ENCODE measurements around the gene ARID1A.

The ARID1A gene

GRCh38 chr1:26811708-26812107, 115.9 kb downstream of the ARID1A start:
- no peak overlapping the region for H3K27ac ChIP-seq (ENCODE audit: low read length)
- TF ChIP-seq CTCF (IDR thresholded peaks at IDR 0.05; ENCODE audit: borderline replicate concordance, extremely low read depth, low read length, poor library complexity, severe bottlenecking) (no peak), EZH2 (IDR thresholded peaks at IDR 0.05; ENCODE audit: borderline replicate concordance, low read depth, low read length, severe bottlenecking) (no peak)
- no peak overlapping the region for H3K9ac ChIP-seq (ENCODE audit: low read depth, low read length)
- no peaks in the 10 kb centered on the region for H3K4me1 ChIP-seq (ENCODE audit: insufficient read depth, low read length)
- no peak overlapping the region for H3K4me3 ChIP-seq (ENCODE audit: low read depth in 1 of 2, low read length in 2 of 2)
- H2AFZ ChIP-seq (ENCODE audit: low read depth, low read length) = no peak overlapping the region
- DNase-seq (no peak), ATAC-seq (ENCODE audit: insufficient read depth, low read depth) (no peak)
- H4K20me1 ChIP-seq (ENCODE audit: insufficient read depth, low read length) = no peaks in the 10 kb centered on the region
- no peaks in the 10 kb centered on the region for H3K79me2 ChIP-seq (ENCODE audit: insufficient read depth, low read length)
- H3K9me3 ChIP-seq (ENCODE audit: insufficient read depth, low read length, severe bottlenecking) = no peaks in the 10 kb centered on the region
- no peaks in the 10 kb centered on the region for H3K27me3 ChIP-seq (ENCODE audit: insufficient read depth, low read length, poor library complexity)
- no peak overlapping the region for H3K4me2 ChIP-seq (ENCODE audit: insufficient read depth, low read length)
- H3K36me3 ChIP-seq (ENCODE audit: insufficient read depth, low read length) = no peaks in the 10 kb centered on the region

DNA sequence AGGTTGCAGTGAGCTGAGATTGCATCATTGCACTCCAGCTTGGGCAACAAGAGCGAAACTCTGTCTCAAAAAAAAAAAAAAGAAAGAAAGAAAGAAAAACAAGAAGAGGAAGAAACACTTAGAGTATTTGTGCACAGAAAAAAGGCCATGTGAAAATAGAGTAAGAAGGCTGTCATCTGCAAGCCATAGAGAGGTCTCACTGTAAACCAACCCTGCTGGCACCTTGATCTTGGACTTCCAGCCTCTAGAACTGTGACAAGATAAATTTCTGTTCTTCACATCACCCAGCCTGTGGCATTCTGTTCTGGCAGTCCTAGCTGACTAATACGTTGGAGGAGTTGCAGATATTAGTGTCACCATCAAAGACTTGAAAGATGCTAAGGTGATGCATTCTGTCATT, 118.6 kb downstream of the ARID1A start:
- no peaks in the 10 kb centered on the region for H3K4me1 ChIP-seq (ENCODE audit: insufficient read depth, low read length)
- no peak for DNase-seq
- no peak overlapping the region for H3K27ac ChIP-seq (ENCODE audit: low read length)
- no peak overlapping the region for H3K4me3 ChIP-seq (ENCODE audit: low read depth in 1 of 2, low read length in 2 of 2)
- no peak overlapping the region for H2AFZ ChIP-seq (ENCODE audit: low read depth, low read length)
- H3K4me2 ChIP-seq (ENCODE audit: insufficient read depth, low read length) = no peak overlapping the region
- no peaks in the 10 kb centered on the region for H3K79me2 ChIP-seq (ENCODE audit: insufficient read depth, low read length)
- TF ChIP-seq EZH2 (IDR thresholded peaks at IDR 0.05; ENCODE audit: borderline replicate concordance, low read depth, low read length, severe bottlenecking) = no peak
- no peak for TF ChIP-seq CTCF (IDR thresholded peaks at IDR 0.05; ENCODE audit: borderline replicate concordance, extremely low read depth, low read length, poor library complexity, severe bottlenecking)
- H3K36me3 ChIP-seq (ENCODE audit: insufficient read depth, low read length) = no peaks in the 10 kb centered on the region
- no peaks in the 10 kb centered on the region for H3K9me3 ChIP-seq (ENCODE audit: insufficient read depth, low read length, severe bottlenecking)
- H3K9ac ChIP-seq (ENCODE audit: low read depth, low read length) = no peak overlapping the region
- H4K20me1 ChIP-seq (ENCODE audit: insufficient read depth, low read length) = no peaks in the 10 kb centered on the region
- ATAC-seq (ENCODE audit: insufficient read depth, low read depth) = no peak
- no peaks in the 10 kb centered on the region for H3K27me3 ChIP-seq (ENCODE audit: insufficient read depth, low read length, poor library complexity)

GRCh38 chr1:26814893-26815292, 119.1 kb downstream of the ARID1A start:
- ATAC-seq (ENCODE audit: insufficient read depth, low read depth) = no peak
- Histone ChIP-seq H3K4me3 (ENCODE audit: low read depth in 1 of 2, low read length in 2 of 2) (no peak overlapping the region), H3K79me2 (ENCODE audit: insufficient read depth, low read length) (no peaks in the 10 kb centered on the region), H3K4me2 (ENCODE audit: insufficient read depth, low read length) (no peak overlapping the region), H3K9ac (ENCODE audit: low read depth, low read length) (no peak overlapping the region), H4K20me1 (ENCODE audit: insufficient read depth, low read length) (no peaks in the 10 kb centered on the region), H3K27ac (ENCODE audit: low read length) (no peak overlapping the region), H3K4me1 (ENCODE audit: insufficient read depth, low read length) (no peaks in the 10 kb centered on the region), H2AFZ (ENCODE audit: low read depth, low read length) (no peak overlapping the region), H3K27me3 (ENCODE audit: insufficient read depth, low read length, poor library complexity) (no peaks in the 10 kb centered on the region), H3K9me3 (ENCODE audit: insufficient read depth, low read length, severe bottlenecking) (no peaks in the 10 kb centered on the region), H3K36me3 (ENCODE audit: insufficient read depth, low read length) (no peaks in the 10 kb centered on the region)
- TF ChIP-seq EZH2 (IDR thresholded peaks at IDR 0.05; ENCODE audit: borderline replicate concordance, low read depth, low read length, severe bottlenecking) = no peak
- TF ChIP-seq CTCF (IDR thresholded peaks at IDR 0.05; ENCODE audit: borderline replicate concordance, extremely low read depth, low read length, poor library complexity, severe bottlenecking) = no peak
- no peak for DNase-seq

DNA sequence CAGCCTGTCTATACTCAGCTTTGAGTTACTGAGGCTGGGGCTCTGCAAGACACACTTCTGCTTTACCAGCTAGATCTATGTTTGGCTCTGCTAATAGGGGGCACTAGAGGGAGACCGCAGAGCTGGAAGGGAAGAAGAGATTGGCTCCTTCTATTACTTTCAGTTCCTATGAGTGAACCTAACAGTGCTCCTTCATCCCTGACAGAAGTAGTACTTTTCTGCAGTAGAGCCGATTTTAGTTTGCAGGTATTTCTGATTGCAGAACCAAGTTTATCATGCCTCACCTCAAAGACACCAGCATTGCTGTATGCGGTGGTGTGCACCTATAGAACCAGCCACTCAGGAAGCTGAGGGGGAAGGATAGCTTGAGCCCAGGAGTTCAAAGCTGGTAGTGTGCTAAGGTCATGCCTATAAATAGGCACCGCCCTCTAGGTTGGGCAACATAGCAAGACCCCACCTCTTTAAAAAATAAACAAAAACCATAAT, 125.0 kb downstream of the ARID1A start:
- H3K79me2 ChIP-seq (ENCODE audit: insufficient read depth, low read length) = no peaks in the 10 kb centered on the region
- peak; percentile 77 for ATAC-seq (ENCODE audit: insufficient read depth, low read depth)
- no peak for DNase-seq
- no peaks in the 10 kb centered on the region for H3K9me3 ChIP-seq (ENCODE audit: insufficient read depth, low read length, severe bottlenecking)
- no peaks in the 10 kb centered on the region for H3K36me3 ChIP-seq (ENCODE audit: insufficient read depth, low read length)
- H3K4me3 ChIP-seq (ENCODE audit: low read depth in 1 of 2, low read length in 2 of 2) = no peak overlapping the region
- no peaks in the 10 kb centered on the region for H3K27me3 ChIP-seq (ENCODE audit: insufficient read depth, low read length, poor library complexity)
- peak; percentile 50 for TF ChIP-seq CTCF (IDR thresholded peaks at IDR 0.05; ENCODE audit: borderline replicate concordance, extremely low read depth, low read length, poor library complexity, severe bottlenecking)
- TF ChIP-seq EZH2 (IDR thresholded peaks at IDR 0.05; ENCODE audit: borderline replicate concordance, low read depth, low read length, severe bottlenecking) = no peak
- no peak overlapping the region; the same call in 1 of the 2 replicates for H2AFZ ChIP-seq (ENCODE audit: low read depth, low read length)
- H3K4me2 ChIP-seq (ENCODE audit: insufficient read depth, low read length) = no peak overlapping the region
- no peak overlapping the region for H3K27ac ChIP-seq (ENCODE audit: low read length)
- no peaks in the 10 kb centered on the region for H4K20me1 ChIP-seq (ENCODE audit: insufficient read depth, low read length)
- H3K9ac ChIP-seq (ENCODE audit: low read depth, low read length) = no peak overlapping the region
- H3K4me1 ChIP-seq (ENCODE audit: insufficient read depth, low read length) = peaks cover 5% of the 10 kb centered on the region
